Dendritic cell treated with granulocyte-macrophage colony-stimulating factor and Interleukin-4, amounts not matched to agents 40 ng/mL and 50 ng/mL, for 4 days (primary cell): ENCODE results near the gene SCYGR4.

ENCODE experiments used
- H3K27ac Mint-ChIP-seq: one replicate; pipeline ENCODE4 v1.8.0; 2022; ENCODE audit warnings: mild to moderate bottlenecking, mixed read lengths
- H3K27me3 Mint-ChIP-seq: one replicate; pipeline ENCODE4 v1.8.0; 2022; ENCODE audit warnings: mild to moderate bottlenecking, mixed read lengths
- H3K36me3 Mint-ChIP-seq: one replicate; pipeline ENCODE4 v1.8.0; 2022; ENCODE audit warnings: low read depth, mixed read lengths
- H3K4me1 Mint-ChIP-seq: one replicate; pipeline ENCODE4 v1.8.0; 2022; ENCODE audit warnings: low read depth, mixed read lengths
- H3K4me3 Mint-ChIP-seq: one replicate; pipeline ENCODE4 v1.8.0; 2022; ENCODE audit warnings: mild to moderate bottlenecking, moderate library complexity, mixed read lengths
- H3K9me3 Mint-ChIP-seq: one replicate; pipeline ENCODE4 v1.8.0; 2022; ENCODE audit warnings: mixed read lengths
- intact Hi-C: fragments of 100-400 bp; cut with micrococcal nuclease; formaldehyde crosslinking; loops from one replicate; pipeline ENCODE4 v1.15.0; 2022

SCYGR4 gene

DNA sequence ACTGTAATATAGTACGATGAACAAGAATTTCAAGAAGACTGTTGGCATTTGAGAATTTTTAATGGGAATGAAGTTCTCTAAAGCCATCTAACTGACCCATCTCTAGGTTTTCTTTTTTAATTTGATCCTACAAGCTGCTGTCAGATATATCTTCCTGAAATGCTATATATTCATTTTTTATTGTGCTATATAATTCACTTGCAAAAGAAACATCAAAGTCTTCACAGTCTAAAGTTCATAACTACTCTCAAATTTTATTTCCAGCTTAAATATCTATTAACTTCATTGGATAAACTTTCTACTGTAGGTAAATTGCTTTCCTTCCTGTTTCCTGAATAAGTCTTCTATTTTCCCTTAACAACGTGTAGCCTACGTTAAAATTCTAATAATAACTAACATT, 14.9 kb upstream of the SCYGR4 start:
- no peak overlapping the region for H3K27ac Mint-ChIP-seq
- peaks cover 42% of the 10 kb centered on the region for H3K27me3 Mint-ChIP-seq
- H3K9me3 Mint-ChIP-seq, result no peaks in the 10 kb centered on the region
- intact Hi-C loops, result no loop called here
- no peak overlapping the region for H3K4me3 Mint-ChIP-seq
- H3K36me3 Mint-ChIP-seq, result no peaks in the 10 kb centered on the region
- H3K4me1 Mint-ChIP-seq, result no peaks in the 10 kb centered on the region

DNA sequence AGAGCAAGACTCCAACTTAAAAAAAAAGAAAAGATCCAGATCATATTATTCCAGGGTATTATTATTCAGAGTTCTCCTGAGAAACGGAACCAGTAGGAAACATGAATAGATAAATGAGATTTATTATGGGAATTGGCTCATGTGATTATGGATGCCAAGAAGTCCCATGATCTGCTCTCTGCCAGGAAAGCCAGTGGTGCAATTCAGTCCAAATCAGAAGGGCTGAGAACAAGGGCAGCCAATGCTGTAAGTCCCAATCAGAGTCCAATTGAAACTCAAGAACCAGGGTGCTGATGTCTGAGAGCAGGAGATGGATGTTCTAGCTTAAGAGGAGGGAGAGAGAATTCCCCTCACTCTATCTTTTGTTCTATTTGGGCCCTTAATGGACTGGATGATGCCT, 10.8 kb upstream of the SCYGR4 start:
- H3K27me3 Mint-ChIP-seq, result peaks cover 64% of the 10 kb centered on the region
- H3K27ac Mint-ChIP-seq, result no peak overlapping the region
- no peaks in the 10 kb centered on the region for H3K9me3 Mint-ChIP-seq
- intact Hi-C loops, result no loop called here
- H3K36me3 Mint-ChIP-seq, result no peaks in the 10 kb centered on the region
- H3K4me3 Mint-ChIP-seq, result no peak overlapping the region
- peaks cover 19% of the 10 kb centered on the region for H3K4me1 Mint-ChIP-seq

DNA sequence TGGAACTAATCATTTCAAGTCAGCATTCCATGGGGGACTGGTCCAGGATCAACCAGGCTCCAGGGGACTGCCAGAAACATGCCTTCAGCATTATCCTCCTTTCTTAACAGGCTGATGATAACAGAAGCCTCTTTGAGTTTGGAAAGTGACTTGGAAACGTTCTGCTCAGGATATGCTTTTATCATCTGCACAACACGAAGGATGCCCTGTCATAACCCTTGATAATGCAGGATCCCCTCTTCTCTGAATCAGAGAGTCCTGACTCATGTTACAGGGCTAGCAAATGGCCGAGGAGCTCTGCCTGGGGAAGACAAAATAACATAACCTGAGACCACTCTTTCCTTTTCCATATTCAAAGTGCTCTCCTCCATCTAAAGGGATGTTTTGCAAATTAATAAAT, 9.4 kb upstream of the SCYGR4 start:
- Mint-ChIP-seq H3K36me3 (no peaks in the 10 kb centered on the region), H3K27ac (no peak overlapping the region), H3K9me3 (no peaks in the 10 kb centered on the region), H3K27me3 (peaks cover 70% of the 10 kb centered on the region), H3K4me3 (no peak overlapping the region), H3K4me1 (peaks cover 19% of the 10 kb centered on the region)
- intact Hi-C loops, result no loop called here

DNA sequence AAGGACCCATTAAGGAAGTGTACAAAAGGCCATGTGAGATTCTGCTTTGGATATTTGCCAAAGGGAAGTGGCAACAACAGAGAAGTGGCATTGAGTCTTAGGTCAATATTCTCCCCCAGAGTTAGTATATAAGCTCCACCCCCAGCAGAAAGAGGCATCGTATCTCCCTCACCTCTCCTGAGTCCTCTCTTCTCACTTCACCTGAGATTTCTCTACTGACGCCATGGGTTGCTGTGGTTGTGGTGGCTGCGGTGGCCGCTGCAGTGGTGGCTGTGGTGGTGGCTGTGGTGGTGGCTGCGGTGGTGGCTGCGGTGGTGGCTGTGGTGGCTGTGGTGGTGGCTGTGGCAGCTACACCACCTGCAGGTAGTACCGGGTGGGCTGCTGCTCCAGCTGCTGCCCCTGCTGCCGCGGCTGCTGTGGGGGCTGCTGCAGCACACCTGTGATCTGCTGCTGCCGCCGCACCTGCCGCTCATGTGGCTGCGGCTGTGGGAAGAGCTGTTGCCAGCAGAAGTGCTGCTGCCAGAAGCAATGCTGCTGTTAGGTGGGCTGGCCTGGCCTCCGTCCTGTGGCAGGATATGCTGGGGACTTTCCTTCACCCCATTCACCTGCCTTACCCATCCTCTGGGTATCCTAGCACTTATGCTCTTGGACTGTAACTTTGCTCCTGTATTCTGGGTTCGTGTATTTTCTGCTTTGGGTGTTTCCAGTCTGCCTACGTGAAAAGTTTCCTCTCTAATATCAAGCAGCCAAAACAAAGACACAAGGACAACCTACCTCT, 8.5 kb upstream of the SCYGR4 start:
- intact Hi-C loops, result no loop called here
- no peaks in the 10 kb centered on the region for H3K36me3 Mint-ChIP-seq
- H3K9me3 Mint-ChIP-seq, result no peaks in the 10 kb centered on the region
- H3K4me3 Mint-ChIP-seq, result no peak overlapping the region
- peaks cover 19% of the 10 kb centered on the region for H3K4me1 Mint-ChIP-seq
- peaks cover 71% of the 10 kb centered on the region for H3K27me3 Mint-ChIP-seq
- H3K27ac Mint-ChIP-seq, result no peak overlapping the region

DNA sequence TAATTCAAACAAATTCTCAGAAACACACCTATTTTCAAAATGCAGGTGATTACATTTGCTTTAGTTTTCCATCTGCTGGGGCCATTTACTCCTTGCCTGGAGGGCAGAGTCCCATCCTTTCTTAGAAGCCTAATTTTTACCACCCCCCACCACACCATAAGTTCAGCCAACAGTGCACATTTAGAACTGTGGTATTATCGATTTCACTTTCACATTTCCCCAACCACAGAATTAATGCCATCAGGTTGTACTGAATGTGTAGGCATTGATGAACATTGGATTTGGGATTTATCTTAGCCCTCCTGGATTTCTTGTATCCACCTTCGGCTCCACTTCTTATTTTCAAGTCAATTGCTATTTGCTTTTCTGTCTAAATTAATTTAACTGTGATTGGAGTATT, 7.2 kb upstream of the SCYGR4 start:
- H3K36me3 Mint-ChIP-seq, result no peaks in the 10 kb centered on the region
- H3K27me3 Mint-ChIP-seq, result peaks cover 66% of the 10 kb centered on the region
- no peaks in the 10 kb centered on the region for H3K9me3 Mint-ChIP-seq
- peaks cover 19% of the 10 kb centered on the region for H3K4me1 Mint-ChIP-seq
- intact Hi-C loops, result no loop called here
- no peak overlapping the region for H3K4me3 Mint-ChIP-seq
- no peak overlapping the region for H3K27ac Mint-ChIP-seq

DNA sequence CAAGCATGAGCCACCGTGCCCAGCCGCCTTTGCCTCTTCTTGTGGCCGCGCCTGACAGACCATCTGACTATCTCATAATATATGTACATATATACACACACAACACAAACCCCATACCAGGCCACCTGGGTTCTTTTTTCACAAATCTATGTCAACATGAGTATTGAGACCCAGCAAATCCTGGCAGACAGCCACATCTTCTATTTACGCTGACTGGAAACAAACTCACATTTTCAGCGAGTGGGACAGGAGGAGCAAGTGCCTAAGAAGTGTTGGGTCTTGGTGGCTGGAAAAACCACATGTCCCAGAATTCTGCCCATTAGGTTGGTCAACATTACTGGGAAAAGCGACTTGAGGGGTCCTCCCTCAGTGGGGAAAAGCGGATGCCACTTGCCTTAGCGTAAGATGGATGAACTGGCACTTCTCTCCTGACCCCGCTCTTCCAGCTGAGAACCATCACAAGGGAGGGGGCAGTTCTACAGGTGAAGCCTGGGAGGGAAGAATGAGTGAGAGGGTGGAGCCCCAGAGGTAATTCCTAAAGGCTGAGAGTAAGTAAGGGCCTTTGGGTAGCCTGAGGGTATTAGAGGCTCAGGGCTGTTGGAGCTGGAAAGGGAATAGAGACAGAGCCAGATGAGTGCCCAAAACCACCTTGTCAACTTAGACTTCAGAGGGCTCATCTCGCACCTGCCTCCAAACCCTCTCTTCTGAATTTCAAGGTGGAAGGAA, 4.6 kb upstream of the SCYGR4 start:
- Mint-ChIP-seq H3K4me1 (peaks cover 16% of the 10 kb centered on the region), H3K27me3 (peaks cover 54% of the 10 kb centered on the region), H3K9me3 (no peaks in the 10 kb centered on the region), H3K36me3 (no peaks in the 10 kb centered on the region), H3K4me3 (no peak overlapping the region), H3K27ac (no peak overlapping the region)
- intact Hi-C loops, result no loop called here

DNA sequence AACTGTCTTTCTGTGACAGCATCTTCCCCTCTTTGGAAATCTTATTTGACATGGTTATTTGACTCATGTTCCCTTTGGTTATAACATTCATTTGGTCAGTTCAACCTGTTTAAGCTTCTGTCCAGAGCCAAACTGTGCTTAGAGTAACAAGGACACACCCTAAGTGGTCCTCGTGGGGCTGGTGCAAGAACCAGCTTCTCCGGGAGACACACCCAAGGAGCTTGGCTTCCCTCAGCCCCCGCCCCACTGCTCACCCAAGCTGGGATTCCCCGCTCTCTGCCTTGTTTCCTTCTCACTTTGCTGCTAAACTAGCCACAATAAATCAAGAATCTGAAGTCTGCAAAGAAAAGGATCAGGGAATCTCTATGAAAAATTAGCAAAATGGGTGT, 4.0 kb upstream of the SCYGR4 start:
- Mint-ChIP-seq H3K4me1 (peaks cover 11% of the 10 kb centered on the region), H3K27ac (no peak overlapping the region), H3K9me3 (no peaks in the 10 kb centered on the region), H3K27me3 (peaks cover 59% of the 10 kb centered on the region), H3K4me3 (no peak overlapping the region), H3K36me3 (no peaks in the 10 kb centered on the region)
- intact Hi-C loops, result no loop called here

DNA sequence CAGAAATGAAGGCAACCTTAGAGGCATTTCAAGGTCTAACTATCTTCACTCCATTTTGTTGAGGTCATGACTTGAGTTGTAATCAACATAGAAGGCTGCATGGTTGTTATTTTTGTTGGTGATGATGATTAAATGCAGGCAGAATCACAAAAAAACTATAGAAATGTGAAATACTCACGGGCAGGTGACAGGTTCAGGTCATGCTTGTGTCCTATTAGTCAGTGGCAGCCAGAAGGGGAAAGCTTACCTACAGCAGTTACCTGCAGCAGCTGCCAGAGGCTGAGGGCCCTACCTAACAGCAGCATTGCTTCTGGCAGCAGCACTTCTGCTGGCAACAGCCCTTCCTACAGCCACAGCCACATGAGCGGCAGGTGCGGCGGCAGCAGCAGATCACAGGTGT, 3.1 kb upstream of the SCYGR4 start:
- Mint-ChIP-seq H3K27me3 (peaks cover 53% of the 10 kb centered on the region), H3K9me3 (no peaks in the 10 kb centered on the region), H3K4me3 (no peak overlapping the region), H3K4me1 (peaks cover under 1% of the 10 kb centered on the region), H3K27ac (no peak overlapping the region), H3K36me3 (no peaks in the 10 kb centered on the region)
- intact Hi-C loops, result no loop called here

DNA sequence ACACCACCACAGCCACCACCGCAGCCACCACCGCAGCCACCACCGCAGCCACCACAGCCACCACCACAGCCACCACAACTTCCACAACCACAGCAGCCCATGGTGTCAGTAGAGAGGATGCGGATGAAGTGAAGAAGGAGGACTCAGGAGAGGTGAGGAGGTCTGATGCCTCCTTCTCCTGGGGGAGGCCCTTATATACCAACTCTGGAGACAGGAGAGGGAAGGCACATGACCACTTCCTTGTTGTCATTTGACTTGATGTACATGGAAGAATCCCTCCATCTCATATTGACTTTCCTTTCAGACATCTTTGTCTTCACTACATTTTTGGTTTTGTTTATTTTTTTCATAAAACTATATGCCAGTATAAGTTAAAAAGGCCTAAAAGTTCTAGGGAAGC, 2.6 kb upstream of the SCYGR4 start, which contains the start of gene SCYGR3:
SCYGR3 (minus strand) TSS at position 101 of the 400 bp plus-strand sequence; CDS start at position 101, 0 bp downstream.
- intact Hi-C loops, result no loop called here
- Mint-ChIP-seq H3K4me3 (no peak within 1 kb of the TSS), H3K4me1 (no peaks in the 10 kb centered on the region), H3K9me3 (no peaks in the 10 kb centered on the region), H3K27ac (no peak within 1 kb of the TSS), H3K36me3 (no peaks in the 10 kb centered on the region), H3K27me3 (peaks cover 48% of the 10 kb centered on the region)

DNA sequence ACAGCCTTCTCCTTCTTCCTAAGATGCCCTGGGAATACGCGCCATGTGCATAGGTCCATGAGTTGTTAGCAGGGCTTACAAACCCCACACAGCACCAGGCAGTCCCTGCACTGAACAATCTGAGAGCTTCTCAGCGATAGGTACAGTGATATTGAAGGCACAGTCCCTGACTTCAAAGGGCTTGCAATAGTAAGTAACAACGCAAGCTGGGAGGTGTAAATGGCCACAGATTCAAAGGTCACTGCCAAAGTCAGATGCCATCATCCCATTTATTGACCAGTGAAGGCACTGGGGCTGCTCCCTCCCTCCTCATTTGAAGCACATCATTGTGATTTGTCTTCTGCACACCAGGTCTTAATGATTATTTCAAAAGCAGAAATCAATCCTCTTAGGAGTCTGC, 2.1 kb upstream of the SCYGR4 start:
- no peaks in the 10 kb centered on the region for H3K9me3 Mint-ChIP-seq
- no peaks in the 10 kb centered on the region for H3K4me1 Mint-ChIP-seq
- H3K4me3 Mint-ChIP-seq, result no peak overlapping the region

DNA sequence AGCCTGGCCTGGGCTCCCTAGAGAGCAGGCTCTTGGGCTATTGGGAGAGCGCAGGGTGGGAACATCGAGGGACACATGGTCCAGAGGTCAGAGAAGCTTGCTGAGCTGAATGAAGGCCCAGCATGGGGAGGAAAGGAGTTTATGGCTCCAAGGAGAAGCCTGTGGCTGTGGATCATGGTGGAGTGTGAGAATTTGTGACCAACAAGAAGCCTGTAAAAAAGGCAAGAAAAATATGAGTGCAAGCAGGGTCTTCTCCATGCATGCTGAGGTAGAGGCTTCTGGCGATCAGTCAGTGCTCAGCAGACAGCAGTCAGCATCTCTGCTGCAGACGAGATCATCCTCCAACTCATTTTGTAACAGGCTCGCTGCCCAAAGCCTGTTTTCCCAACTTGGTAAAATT, 1.4 kb upstream of the SCYGR4 start:
- Mint-ChIP-seq H3K27ac (no peak overlapping the region), H3K4me1 (no peaks in the 10 kb centered on the region), H3K4me3 (no peak overlapping the region), H3K9me3 (no peaks in the 10 kb centered on the region), H3K27me3 (peaks cover 39% of the 10 kb centered on the region), H3K36me3 (no peaks in the 10 kb centered on the region)
- intact Hi-C loops, result no loop called here

More for the DNA sequence above, 2.1 kb upstream of the SCYGR4 start:
- Mint-ChIP-seq H3K27ac (no peak overlapping the region), H3K27me3 (peaks cover 45% of the 10 kb centered on the region), H3K36me3 (no peaks in the 10 kb centered on the region)
- intact Hi-C loops, result no loop called here

DNA sequence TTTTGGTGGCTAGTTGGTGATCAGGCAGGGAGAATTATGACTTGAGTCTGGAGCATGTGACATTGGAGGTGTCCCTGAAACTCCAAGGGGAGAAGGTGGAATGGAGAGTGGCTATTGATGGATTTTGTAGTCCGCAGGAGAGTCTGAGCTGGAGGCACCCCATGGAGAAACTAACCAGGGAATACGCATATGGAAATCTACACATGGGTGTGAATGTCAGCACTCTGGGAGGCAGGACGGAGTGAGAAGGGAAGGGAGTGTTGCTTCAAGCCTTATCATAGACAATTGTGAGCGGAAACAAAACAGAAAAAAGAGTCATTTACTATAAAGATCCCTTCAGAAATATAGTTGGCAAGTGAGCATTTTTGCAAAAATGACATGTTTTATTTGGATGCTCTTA, 667 bp upstream of the SCYGR4 start:
- H3K4me3 Mint-ChIP-seq, result no peak overlapping the region
- no peaks in the 10 kb centered on the region for H3K9me3 Mint-ChIP-seq
- peaks cover 36% of the 10 kb centered on the region for H3K27me3 Mint-ChIP-seq
- H3K36me3 Mint-ChIP-seq, result no peaks in the 10 kb centered on the region
- H3K27ac Mint-ChIP-seq, result no peak overlapping the region
- intact Hi-C loops, result no loop called here
- H3K4me1 Mint-ChIP-seq, result no peaks in the 10 kb centered on the region

DNA sequence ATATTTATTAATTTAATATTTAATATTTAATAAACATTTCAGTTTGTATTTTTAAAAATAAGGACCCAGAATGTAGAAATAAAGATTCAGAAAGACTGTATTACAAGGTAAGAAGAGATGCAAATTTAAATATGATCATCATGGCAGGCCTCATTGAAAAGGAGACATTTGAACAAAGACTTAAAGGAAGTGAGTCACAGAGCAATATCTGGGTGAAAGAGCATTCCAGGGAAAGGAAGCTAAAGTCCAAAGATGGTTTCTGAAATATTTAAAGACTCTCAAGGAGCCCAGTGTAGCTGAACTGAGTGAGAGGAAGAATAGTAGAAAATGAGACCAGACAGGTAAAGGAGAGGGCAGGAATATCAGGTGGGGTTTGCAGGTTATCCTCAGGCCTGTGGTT, 5.9 kb downstream of the SCYGR4 start:
- H3K27ac Mint-ChIP-seq, result no peak overlapping the region
- no peak overlapping the region for H3K4me3 Mint-ChIP-seq
- peaks cover 6% of the 10 kb centered on the region for H3K4me1 Mint-ChIP-seq
- H3K36me3 Mint-ChIP-seq, result no peaks in the 10 kb centered on the region
- H3K9me3 Mint-ChIP-seq, result no peaks in the 10 kb centered on the region
- intact Hi-C loops, result no loop called here
- peaks cover 13% of the 10 kb centered on the region for H3K27me3 Mint-ChIP-seq

DNA sequence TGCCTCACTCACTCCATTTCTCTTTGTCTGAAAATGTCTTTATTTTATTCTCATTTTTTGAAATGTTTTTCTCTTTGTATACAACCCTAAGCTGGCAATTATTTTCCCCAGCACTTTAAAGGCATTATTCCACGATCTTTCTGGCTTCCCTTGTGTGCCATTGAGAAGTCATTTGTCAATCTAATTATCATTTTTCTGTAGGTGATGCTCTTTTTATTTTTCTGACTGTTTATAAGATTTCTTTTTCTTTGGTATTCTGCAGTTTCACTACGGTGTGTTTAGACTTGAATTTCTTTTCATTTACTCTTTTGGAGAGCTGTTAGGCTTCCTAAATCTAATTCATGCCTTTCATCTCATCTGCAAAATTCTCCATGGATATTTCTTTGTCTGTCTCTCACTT, 8.1 kb downstream of the SCYGR4 start:
- no peak overlapping the region for H3K4me3 Mint-ChIP-seq
- H3K27ac Mint-ChIP-seq, result no peak overlapping the region
- H3K4me1 Mint-ChIP-seq, result peaks cover 6% of the 10 kb centered on the region
- intact Hi-C loops, result no loop called here
- H3K9me3 Mint-ChIP-seq, result no peaks in the 10 kb centered on the region
- H3K27me3 Mint-ChIP-seq, result peaks cover 16% of the 10 kb centered on the region
- H3K36me3 Mint-ChIP-seq, result no peaks in the 10 kb centered on the region
